Panc1 (cell line): ENCODE measurements around the gene SLC6A13.

Source experiments
- POLR2AphosphoS5 ChIP-seq: IDR thresholded peaks from 2 replicates; pipeline ENCODE4 v1.6.1; 2012; ENCODE audit warnings: mild to moderate bottlenecking, low read depth, low read length, moderate library complexity
- SIN3A ChIP-seq: IDR thresholded peaks from 2 replicates; pipeline ENCODE4 v1.6.1; 2012; ENCODE audit warnings: low read depth, mild to moderate bottlenecking, low read length, moderate library complexity, borderline replicate concordance; ENCODE audit not compliant: insufficient read depth
- TF ChIP-seq, protein P1 (sequence below), 2 experiments: IDR thresholded peaks; 2 replicates each; pipeline ENCODE4 v1.6.1; 2011 to 2012; ENCODE audit warnings: low read depth in 2 of 2, control low read depth in 1 of 2, low read length in 1 of 2, mild to moderate bottlenecking in 1 of 2, moderate library complexity in 1 of 2; ENCODE audit not compliant: insufficient read depth in 1 of 2
- TF ChIP-seq, protein P2 (sequence below): fragments of 450-650 bp; IDR thresholded peaks from 2 replicates; pipeline ENCODE4 v1.5.1; 2017; ENCODE audit warnings: mild to moderate bottlenecking

DNA sequence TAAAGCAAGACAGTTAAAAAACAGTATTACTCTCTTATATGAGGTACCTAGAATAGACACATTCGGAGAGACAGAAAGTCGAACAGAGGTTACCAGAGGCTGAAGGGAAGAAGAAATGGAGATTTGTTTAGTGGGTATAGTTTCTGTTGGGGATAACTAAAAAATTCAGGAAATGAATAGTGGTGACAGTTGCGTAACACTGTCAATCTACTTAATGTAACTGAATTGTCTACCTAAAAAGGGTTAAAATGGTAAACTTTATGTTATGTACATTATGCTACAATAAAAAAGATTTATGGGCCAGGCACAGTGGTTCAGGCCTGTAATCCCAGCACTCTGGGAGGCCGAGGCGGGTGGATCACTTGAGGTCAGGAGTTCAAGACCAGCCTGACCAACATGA, 30.6 kb upstream of the SLC6A13 start:
- TF ChIP-seq, protein P1, sequence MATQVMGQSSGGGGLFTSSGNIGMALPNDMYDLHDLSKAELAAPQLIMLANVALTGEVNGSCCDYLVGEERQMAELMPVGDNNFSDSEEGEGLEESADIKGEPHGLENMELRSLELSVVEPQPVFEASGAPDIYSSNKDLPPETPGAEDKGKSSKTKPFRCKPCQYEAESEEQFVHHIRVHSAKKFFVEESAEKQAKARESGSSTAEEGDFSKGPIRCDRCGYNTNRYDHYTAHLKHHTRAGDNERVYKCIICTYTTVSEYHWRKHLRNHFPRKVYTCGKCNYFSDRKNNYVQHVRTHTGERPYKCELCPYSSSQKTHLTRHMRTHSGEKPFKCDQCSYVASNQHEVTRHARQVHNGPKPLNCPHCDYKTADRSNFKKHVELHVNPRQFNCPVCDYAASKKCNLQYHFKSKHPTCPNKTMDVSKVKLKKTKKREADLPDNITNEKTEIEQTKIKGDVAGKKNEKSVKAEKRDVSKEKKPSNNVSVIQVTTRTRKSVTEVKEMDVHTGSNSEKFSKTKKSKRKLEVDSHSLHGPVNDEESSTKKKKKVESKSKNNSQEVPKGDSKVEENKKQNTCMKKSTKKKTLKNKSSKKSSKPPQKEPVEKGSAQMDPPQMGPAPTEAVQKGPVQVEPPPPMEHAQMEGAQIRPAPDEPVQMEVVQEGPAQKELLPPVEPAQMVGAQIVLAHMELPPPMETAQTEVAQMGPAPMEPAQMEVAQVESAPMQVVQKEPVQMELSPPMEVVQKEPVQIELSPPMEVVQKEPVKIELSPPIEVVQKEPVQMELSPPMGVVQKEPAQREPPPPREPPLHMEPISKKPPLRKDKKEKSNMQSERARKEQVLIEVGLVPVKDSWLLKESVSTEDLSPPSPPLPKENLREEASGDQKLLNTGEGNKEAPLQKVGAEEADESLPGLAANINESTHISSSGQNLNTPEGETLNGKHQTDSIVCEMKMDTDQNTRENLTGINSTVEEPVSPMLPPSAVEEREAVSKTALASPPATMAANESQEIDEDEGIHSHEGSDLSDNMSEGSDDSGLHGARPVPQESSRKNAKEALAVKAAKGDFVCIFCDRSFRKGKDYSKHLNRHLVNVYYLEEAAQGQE (IDR thresholded peaks at IDR 0.05; ENCODE audit: insufficient read depth in 1 of 2, low read depth in 2 of 2, low read length in 1 of 2), result no peak
- TF ChIP-seq, protein P2, sequence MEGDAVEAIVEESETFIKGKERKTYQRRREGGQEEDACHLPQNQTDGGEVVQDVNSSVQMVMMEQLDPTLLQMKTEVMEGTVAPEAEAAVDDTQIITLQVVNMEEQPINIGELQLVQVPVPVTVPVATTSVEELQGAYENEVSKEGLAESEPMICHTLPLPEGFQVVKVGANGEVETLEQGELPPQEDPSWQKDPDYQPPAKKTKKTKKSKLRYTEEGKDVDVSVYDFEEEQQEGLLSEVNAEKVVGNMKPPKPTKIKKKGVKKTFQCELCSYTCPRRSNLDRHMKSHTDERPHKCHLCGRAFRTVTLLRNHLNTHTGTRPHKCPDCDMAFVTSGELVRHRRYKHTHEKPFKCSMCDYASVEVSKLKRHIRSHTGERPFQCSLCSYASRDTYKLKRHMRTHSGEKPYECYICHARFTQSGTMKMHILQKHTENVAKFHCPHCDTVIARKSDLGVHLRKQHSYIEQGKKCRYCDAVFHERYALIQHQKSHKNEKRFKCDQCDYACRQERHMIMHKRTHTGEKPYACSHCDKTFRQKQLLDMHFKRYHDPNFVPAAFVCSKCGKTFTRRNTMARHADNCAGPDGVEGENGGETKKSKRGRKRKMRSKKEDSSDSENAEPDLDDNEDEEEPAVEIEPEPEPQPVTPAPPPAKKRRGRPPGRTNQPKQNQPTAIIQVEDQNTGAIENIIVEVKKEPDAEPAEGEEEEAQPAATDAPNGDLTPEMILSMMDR, result no peak
- TF ChIP-seq POLR2AphosphoS5 (no peak), SIN3A (no peak)
